ENCODE measurements around the gene HLA-E. TPM values are rescaled to one million over a fixed set of nuclear protein-coding genes. Genes with fewer than 3 reads are reported as not detected.

Gene HLA-E
- total and polyA plus RNA-seq, 2 of the 13 experiments (the other 11 are each of a cell fraction or from before 2014, with no cell fraction given): 45.2 to 90.4 TPM

DNA sequence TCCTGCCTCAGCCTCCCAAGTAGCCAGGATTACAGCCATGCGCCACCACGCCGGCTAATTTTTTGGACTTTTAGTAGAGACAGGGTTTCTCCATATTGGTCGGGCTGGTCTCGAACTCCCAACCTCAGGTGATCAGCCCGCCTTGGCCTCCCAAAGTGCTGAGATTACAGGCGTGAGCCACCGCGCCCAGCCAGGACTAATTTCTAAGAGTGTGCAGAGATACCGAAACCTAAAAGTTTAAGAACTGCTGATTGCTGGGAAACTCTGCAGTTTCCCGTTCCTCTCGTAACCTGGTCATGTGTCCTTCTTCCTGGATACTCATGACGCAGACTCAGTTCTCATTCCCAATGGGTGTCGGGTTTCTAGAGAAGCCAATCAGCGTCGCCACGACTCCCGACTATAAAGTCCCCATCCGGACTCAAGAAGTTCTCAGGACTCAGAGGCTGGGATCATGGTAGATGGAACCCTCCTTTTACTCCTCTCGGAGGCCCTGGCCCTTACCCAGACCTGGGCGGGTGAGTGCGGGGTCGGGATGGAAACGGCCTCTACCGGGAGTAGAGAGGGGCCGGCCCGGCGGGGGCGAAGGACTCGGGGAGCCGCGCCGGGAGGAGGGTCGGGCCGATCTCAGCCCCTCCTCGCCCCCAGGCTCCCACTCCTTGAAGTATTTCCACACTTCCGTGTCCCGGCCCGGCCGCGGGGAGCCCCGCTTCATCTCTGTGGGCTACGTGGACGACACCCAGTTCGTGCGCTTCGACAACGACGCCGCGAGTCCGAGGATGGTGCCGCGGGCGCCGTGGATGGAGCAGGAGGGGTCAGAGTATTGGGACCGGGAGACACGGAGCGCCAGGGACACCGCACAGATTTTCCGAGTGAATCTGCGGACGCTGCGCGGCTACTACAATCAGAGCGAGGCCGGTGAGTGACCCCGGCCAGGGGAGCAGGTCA, at the start of gene HLA-E (continued):
- TF ChIP-seq, protein P1, sequence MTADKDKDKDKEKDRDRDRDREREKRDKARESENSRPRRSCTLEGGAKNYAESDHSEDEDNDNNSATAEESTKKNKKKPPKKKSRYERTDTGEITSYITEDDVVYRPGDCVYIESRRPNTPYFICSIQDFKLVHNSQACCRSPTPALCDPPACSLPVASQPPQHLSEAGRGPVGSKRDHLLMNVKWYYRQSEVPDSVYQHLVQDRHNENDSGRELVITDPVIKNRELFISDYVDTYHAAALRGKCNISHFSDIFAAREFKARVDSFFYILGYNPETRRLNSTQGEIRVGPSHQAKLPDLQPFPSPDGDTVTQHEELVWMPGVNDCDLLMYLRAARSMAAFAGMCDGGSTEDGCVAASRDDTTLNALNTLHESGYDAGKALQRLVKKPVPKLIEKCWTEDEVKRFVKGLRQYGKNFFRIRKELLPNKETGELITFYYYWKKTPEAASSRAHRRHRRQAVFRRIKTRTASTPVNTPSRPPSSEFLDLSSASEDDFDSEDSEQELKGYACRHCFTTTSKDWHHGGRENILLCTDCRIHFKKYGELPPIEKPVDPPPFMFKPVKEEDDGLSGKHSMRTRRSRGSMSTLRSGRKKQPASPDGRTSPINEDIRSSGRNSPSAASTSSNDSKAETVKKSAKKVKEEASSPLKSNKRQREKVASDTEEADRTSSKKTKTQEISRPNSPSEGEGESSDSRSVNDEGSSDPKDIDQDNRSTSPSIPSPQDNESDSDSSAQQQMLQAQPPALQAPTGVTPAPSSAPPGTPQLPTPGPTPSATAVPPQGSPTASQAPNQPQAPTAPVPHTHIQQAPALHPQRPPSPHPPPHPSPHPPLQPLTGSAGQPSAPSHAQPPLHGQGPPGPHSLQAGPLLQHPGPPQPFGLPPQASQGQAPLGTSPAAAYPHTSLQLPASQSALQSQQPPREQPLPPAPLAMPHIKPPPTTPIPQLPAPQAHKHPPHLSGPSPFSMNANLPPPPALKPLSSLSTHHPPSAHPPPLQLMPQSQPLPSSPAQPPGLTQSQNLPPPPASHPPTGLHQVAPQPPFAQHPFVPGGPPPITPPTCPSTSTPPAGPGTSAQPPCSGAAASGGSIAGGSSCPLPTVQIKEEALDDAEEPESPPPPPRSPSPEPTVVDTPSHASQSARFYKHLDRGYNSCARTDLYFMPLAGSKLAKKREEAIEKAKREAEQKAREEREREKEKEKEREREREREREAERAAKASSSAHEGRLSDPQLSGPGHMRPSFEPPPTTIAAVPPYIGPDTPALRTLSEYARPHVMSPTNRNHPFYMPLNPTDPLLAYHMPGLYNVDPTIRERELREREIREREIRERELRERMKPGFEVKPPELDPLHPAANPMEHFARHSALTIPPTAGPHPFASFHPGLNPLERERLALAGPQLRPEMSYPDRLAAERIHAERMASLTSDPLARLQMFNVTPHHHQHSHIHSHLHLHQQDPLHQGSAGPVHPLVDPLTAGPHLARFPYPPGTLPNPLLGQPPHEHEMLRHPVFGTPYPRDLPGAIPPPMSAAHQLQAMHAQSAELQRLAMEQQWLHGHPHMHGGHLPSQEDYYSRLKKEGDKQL (CRISPR knock-in tag; IDR thresholded peaks at IDR 0.05; ENCODE audit: low read depth): no peak
- TF ChIP-seq, protein P2, sequence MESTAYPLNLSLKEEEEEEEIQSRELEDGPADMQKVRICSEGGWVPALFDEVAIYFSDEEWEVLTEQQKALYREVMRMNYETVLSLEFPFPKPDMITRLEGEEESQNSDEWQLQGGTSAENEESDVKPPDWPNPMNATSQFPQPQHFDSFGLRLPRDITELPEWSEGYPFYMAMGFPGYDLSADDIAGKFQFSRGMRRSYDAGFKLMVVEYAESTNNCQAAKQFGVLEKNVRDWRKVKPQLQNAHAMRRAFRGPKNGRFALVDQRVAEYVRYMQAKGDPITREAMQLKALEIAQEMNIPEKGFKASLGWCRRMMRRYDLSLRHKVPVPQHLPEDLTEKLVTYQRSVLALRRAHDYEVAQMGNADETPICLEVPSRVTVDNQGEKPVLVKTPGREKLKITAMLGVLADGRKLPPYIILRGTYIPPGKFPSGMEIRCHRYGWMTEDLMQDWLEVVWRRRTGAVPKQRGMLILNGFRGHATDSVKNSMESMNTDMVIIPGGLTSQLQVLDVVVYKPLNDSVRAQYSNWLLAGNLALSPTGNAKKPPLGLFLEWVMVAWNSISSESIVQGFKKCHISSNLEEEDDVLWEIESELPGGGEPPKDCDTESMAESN (CRISPR knock-in tag; conservative IDR thresholded peaks at IDR 0.05): 0 out of 2 replicates have a peak, but pooled peaks have one; percentile 7
- TF ChIP-seq HNRNPK (IDR thresholded peaks at IDR 0.05; ENCODE audit: low read depth, low read length, poor library complexity, severe bottlenecking): peak; percentile 7
